ENCODE data around the gene RIPK1.

RIPK1 gene

GRCh38 chr6:3125815-3126214 lies 57.5 kb downstream of the RIPK1 start:
- no peak for DNase-seq
- Histone ChIP-seq H3K27ac (no peak overlapping the region), H3K36me3 (peaks cover 8% of the 10 kb centered on the region; the same call in 1 of the 2 replicates), H3K9me3 (ENCODE audit: severe bottlenecking) (no peaks in the 10 kb centered on the region), H3K4me3 (ENCODE audit: low read depth, low read length) (no peak overlapping the region), H3K27me3 (ENCODE audit: insufficient read depth, low read depth, severe bottlenecking) (no peaks in the 10 kb centered on the region)
- TF ChIP-seq CTCF (IDR thresholded peaks at IDR 0.05; ENCODE audit: low read depth, low read length): no peak

GRCh38 chr6:3128356-3129108 lies 60.2 kb downstream of the RIPK1 start:
- H3K9me3 ChIP-seq (ENCODE audit: severe bottlenecking): no peaks in the 10 kb centered on the region
- no peaks in the 10 kb centered on the region for H3K27me3 ChIP-seq (ENCODE audit: insufficient read depth, low read depth, severe bottlenecking)
- H3K4me3 ChIP-seq (ENCODE audit: low read depth, low read length): no peak overlapping the region
- no peak for DNase-seq
- peaks cover 18% of the 10 kb centered on the region; the same call in 1 of the 2 replicates for H3K36me3 ChIP-seq
- no peak for TF ChIP-seq CTCF (IDR thresholded peaks at IDR 0.05; ENCODE audit: low read depth, low read length)
- H3K27ac ChIP-seq: no peak overlapping the region

- H3K36me3 ChIP-seq: peaks cover 22% of the 10 kb centered on the region; the same call in 1 of the 2 replicates
- H3K9me3 ChIP-seq (ENCODE audit: severe bottlenecking): no peaks in the 10 kb centered on the region
- no peak overlapping the region for H3K27ac ChIP-seq
- no peak for TF ChIP-seq CTCF (IDR thresholded peaks at IDR 0.05; ENCODE audit: low read depth, low read length)
- H3K4me3 ChIP-seq (ENCODE audit: low read depth, low read length): no peak overlapping the region
- no peaks in the 10 kb centered on the region for H3K27me3 ChIP-seq (ENCODE audit: insufficient read depth, low read depth, severe bottlenecking)
- DNase-seq: no peak
Measured at GRCh38 chr6:3131695-3132094, 63.4 kb downstream of the RIPK1 start.

- peaks cover 35% of the 10 kb centered on the region for H3K36me3 ChIP-seq
- no peak overlapping the region for H3K27ac ChIP-seq
- no peak for TF ChIP-seq CTCF (IDR thresholded peaks at IDR 0.05; ENCODE audit: low read depth, low read length)
- no peaks in the 10 kb centered on the region for H3K9me3 ChIP-seq (ENCODE audit: severe bottlenecking)
- no peak for DNase-seq
- H3K4me3 ChIP-seq (ENCODE audit: low read depth, low read length): no peak overlapping the region
- no peaks in the 10 kb centered on the region for H3K27me3 ChIP-seq (ENCODE audit: insufficient read depth, low read depth, severe bottlenecking)
Measured at GRCh38 chr6:3133515-3133914, 65.2 kb downstream of the RIPK1 start.

- Histone ChIP-seq H3K27me3 (ENCODE audit: insufficient read depth, low read depth, severe bottlenecking) (no peaks in the 10 kb centered on the region), H3K27ac (no peak overlapping the region), H3K9me3 (ENCODE audit: severe bottlenecking) (no peaks in the 10 kb centered on the region), H3K4me3 (ENCODE audit: low read depth, low read length) (no peak overlapping the region), H3K36me3 (peaks cover 32% of the 10 kb centered on the region)
- TF ChIP-seq CTCF (IDR thresholded peaks at IDR 0.05; ENCODE audit: low read depth, low read length): no peak
- DNase-seq: no peak
Measured at GRCh38 chr6:3135668-3136291, 67.5 kb downstream of the RIPK1 start.

Measured in WERI-Rb-1 (cell line).